CD4-positive, alpha-beta memory T cell (primary cell): ENCODE results near the gene FLT3. TPM values are rescaled to one million over a fixed set of nuclear protein-coding genes. Genes with fewer than 3 reads are reported as not detected.

ENCODE experiments used
- CTCF ChIA-PET: fragments of 350-600 bp; sonication (Branson Sonifier 250); formaldehyde crosslinking; loops from one replicate; lab custom pipeline; 2021; ENCODE audit warnings: inconsistent platforms; ENCODE audit not compliant: partially characterized antibody; lab: Charles Lee
- POLR2A ChIA-PET: fragments of 350-600 bp; sonication (Branson Sonifier 250); formaldehyde crosslinking; loops from one replicate; lab custom pipeline; 2021; ENCODE audit not compliant: partially characterized antibody; lab: Charles Lee
- DNase-seq, 5 donors: peaks; one replicate each; pipeline versions ENCODE4 v3.0.0 to v3.0.0-alpha.2; 2020 to 2022; ENCODE audit warnings: mixed read lengths in 1 of 5
- H3K27ac ChIP-seq: one replicate; pipeline ENCODE4 v1.7.0; 2013; ENCODE audit warnings: low read depth, low read length
- H3K27me3 ChIP-seq: 2 replicates; pipeline ENCODE4 v1.7.0; 2013; ENCODE audit warnings: mild to moderate bottlenecking, low read length, moderate library complexity; ENCODE audit not compliant: insufficient read depth
- H3K36me3 ChIP-seq: 2 replicates; pipeline ENCODE4 v1.7.0; 2013; ENCODE audit warnings: mild to moderate bottlenecking, low read length, moderate library complexity; ENCODE audit not compliant: insufficient read depth
- H3K4me1 ChIP-seq: 2 replicates; pipeline ENCODE4 v1.7.0; 2013; ENCODE audit warnings: mild to moderate bottlenecking, low read length, moderate library complexity; ENCODE audit not compliant: insufficient read depth
- H3K4me3 ChIP-seq, 2 donors: one replicate each; pipeline ENCODE4 v1.7.0; 2013; ENCODE audit warnings: low read length in 2 of 2, mild to moderate bottlenecking in 1 of 2
- H3K9me3 ChIP-seq, 2 donors: one replicate each; pipeline ENCODE4 v1.7.0; 2013; ENCODE audit warnings: low read length in 2 of 2, control low read depth in 1 of 2; ENCODE audit not compliant: control insufficient read depth in 1 of 2
- H3K27ac Mint-ChIP-seq, 7 donors: one replicate each; pipeline ENCODE4 v1.8.0; 2020 to 2021; ENCODE audit warnings: mixed read lengths in 7 of 7, mild to moderate bottlenecking in 6 of 7, inconsistent platforms in 3 of 7, moderate library complexity in 3 of 7
- H3K27me3 Mint-ChIP-seq, 2 donors: one replicate each; pipeline ENCODE4 v1.8.0; 2020 to 2021; ENCODE audit warnings: mixed read lengths in 2 of 2
- H3K36me3 Mint-ChIP-seq, 2 donors: one replicate each; pipeline ENCODE4 v1.8.0; 2020 to 2021; ENCODE audit warnings: mixed read lengths in 2 of 2, inconsistent platforms in 1 of 2, mild to moderate bottlenecking in 1 of 2
- H3K4me1 Mint-ChIP-seq, 4 donors: one replicate each; pipeline ENCODE4 v1.8.0; 2020 to 2021; ENCODE audit warnings: mixed read lengths in 4 of 4, mild to moderate bottlenecking in 1 of 4
- H3K4me3 Mint-ChIP-seq, 8 donors: one replicate each; pipeline ENCODE4 v1.8.0; 2020 to 2021; ENCODE audit warnings: mixed read lengths in 8 of 8, mild to moderate bottlenecking in 7 of 8, moderate library complexity in 6 of 8, inconsistent platforms in 3 of 8
- H3K9me3 Mint-ChIP-seq, 8 donors: one replicate each; pipeline ENCODE4 v1.8.0; 2020 to 2021; ENCODE audit warnings: mixed read lengths in 8 of 8, mild to moderate bottlenecking in 5 of 8, inconsistent platforms in 3 of 8, moderate library complexity in 1 of 8
- intact Hi-C: fragments of 100-400 bp; cut with micrococcal nuclease; formaldehyde crosslinking; loops from one replicate; pipeline ENCODE4 v1.15.1; 2023
- polyA plus RNA-seq, 2 donors: library from polyadenylated mRNA; unstranded; fragments of 300-500 nt; fragmentation: Illumina TruSeq; gene quantifications; one replicate each; pipeline ENCODE4 v1.2.3, GENCODE V29; 2021
- total RNA-seq, 2 experiments: library from RNA; stranded (reverse); gene quantifications; one replicate each; pipeline ENCODE4 v1.2.3, GENCODE V29; 2021

The FLT3 gene
- total and polyA plus RNA-seq, 4 experiments from 2014 or later: not detected

DNA sequence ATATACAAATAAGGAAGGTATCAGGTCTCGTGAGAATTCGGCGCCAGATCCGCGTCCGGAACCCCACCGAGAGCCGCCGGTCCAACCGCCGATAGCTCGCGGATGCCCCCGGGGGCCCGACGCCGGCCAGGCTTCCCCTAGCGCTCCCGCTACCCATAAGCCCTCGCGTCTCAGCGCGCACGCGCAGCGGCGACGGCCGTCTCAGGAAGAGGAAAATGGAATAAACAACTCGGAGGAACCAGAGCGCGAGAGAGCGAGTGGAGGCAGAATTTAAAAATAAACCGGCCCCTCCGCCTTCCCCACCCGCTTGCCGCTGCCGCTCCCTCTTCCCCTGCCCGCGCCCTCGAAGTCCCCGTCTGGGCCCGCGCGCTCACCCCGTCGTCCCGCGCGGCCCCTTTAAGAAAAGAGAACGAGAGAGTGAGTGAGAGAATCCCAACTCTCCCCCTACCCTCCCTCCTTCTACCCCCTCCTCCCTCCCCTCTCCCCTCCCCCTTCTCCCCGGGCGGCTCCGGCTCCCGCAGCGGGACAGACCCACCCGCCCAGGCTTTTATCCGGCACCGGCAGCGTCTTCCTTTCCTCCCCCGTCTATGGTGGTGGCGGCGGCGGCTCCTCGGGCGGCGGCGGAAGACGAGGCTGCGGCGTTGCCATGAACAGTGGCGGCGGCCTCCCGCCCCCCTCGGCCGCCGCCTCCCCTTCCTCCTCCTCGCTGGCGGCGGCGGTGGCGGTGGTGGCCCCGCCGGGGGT lies 37.8 kb upstream of the FLT3 start, which contains the start of gene PAN3:
Gene PAN3 (plus strand): TSS at position 534 of the 744 bp plus-strand sequence. CDS start 113 bp downstream, at position 647.
- Mint-ChIP-seq H3K27me3 (peaks cover 0 to 2% of the 10 kb centered on the region in 2 donors), H3K4me3 (peak within 1 kb of the TSS; percentile 91 to 99 (median 96)), H3K9me3 (no peaks in the 10 kb centered on the region), H3K36me3 (peaks cover 0 to 14% of the 10 kb centered on the region in 2 donors), H3K4me1 (peaks cover 37 to 62% (median 45%) of the 10 kb centered on the region in 4 donors), H3K27ac (peak within 1 kb of the TSS; percentile 93 to 99 (median 98))
- CTCF ChIA-PET: no interaction called here
- Histone ChIP-seq H3K4me1 (peaks cover 44% of the 10 kb centered on the region), H3K4me3 (peak within 1 kb of the TSS; percentile 62 to 67), H3K36me3 (no peaks in the 10 kb centered on the region), H3K9me3 (no peaks in the 10 kb centered on the region), H3K27ac (peak within 1 kb of the TSS; percentile 97), H3K27me3 (no peaks in the 10 kb centered on the region)
- POLR2A ChIA-PET: interaction anchor here (0.9 to 2.8 kb wide), 12 partner anchors 9 to 1952 kb away, joined by 3 to 17 read pairs (median 4); partner anchors contain the start of genes GTF3A, POLR1D and POMP
- peak; percentile 91 to 94 (median 92) for DNase-seq
- intact Hi-C loops: loop anchor here (1.0 to 10.0 kb wide), 12 partner anchors 39 to 1915 kb away; partner anchors contain the start of genes GTF3A, MTIF3, POMP and RNF6

- peaks cover 34 to 56% (median 40%) of the 10 kb centered on the region in 4 donors for H3K4me1 Mint-ChIP-seq
- peaks cover 0 to 2% of the 10 kb centered on the region in 2 donors for H3K27me3 Mint-ChIP-seq
- peak overlapping the region; percentile 31 to 67 for H3K4me3 ChIP-seq
- no peak for DNase-seq
- H3K36me3 ChIP-seq: no peaks in the 10 kb centered on the region
- peak overlapping the region; percentile 91 to 96 (median 96) for H3K4me3 Mint-ChIP-seq
- H3K27ac Mint-ChIP-seq: peak overlapping the region; percentile 93 to 99 (median 98)
- no peaks in the 10 kb centered on the region for H3K9me3 ChIP-seq
- intact Hi-C loops: loop anchor here (5.0 to 10.0 kb wide), 7 partner anchors 40 to 1457 kb away; partner anchors contain the start of genes SLC46A3, SLC7A1 and USP12
- H3K4me1 ChIP-seq: peaks cover 38% of the 10 kb centered on the region
- POLR2A ChIA-PET: interaction anchor here (0.9 to 2.1 kb wide), 5 partner anchors 10 to 1951 kb away, joined by 3 to 10 read pairs (median 4); no protein-coding TSS in a partner anchor
- no peaks in the 10 kb centered on the region for H3K27me3 ChIP-seq
- CTCF ChIA-PET: interaction anchor here (0.7 kb wide), 1 partner anchor 78 kb away, joined by 3 read pairs; no protein-coding TSS in a partner anchor
- peak overlapping the region; percentile 97 for H3K27ac ChIP-seq
- H3K9me3 Mint-ChIP-seq: no peaks in the 10 kb centered on the region
- peaks cover 0 to 13% of the 10 kb centered on the region in 2 donors for H3K36me3 Mint-ChIP-seq
Observed at GRCh38 chr13:28137596-28137995, 37.2 kb upstream of the FLT3 start.

- intact Hi-C loops: loop anchor here (5.0 to 10.0 kb wide), 7 partner anchors 40 to 1458 kb away; partner anchors contain the start of genes SLC46A3, SLC7A1 and USP12
- peak in 1 of 5 donors; percentile 5 for DNase-seq
- peaks cover 28 to 49% (median 33%) of the 10 kb centered on the region in 4 donors for H3K4me1 Mint-ChIP-seq
- peaks cover 0 to 2% of the 10 kb centered on the region in 2 donors for H3K27me3 Mint-ChIP-seq
- no peaks in the 10 kb centered on the region for H3K36me3 ChIP-seq
- H3K27me3 ChIP-seq: no peaks in the 10 kb centered on the region
- CTCF ChIA-PET: interaction anchor here (0.7 kb wide), 1 partner anchor 77 kb away, joined by 3 read pairs; no protein-coding TSS in a partner anchor
- H3K4me3 Mint-ChIP-seq: peak overlapping the region; percentile 91 to 96 (median 96)
- peak overlapping the region; percentile 31 to 67 for H3K4me3 ChIP-seq
- H3K27ac ChIP-seq: no peak overlapping the region
- H3K4me1 ChIP-seq: peaks cover 31% of the 10 kb centered on the region
- POLR2A ChIA-PET: interaction anchor here (1.0 kb wide), 1 partner anchor 18 kb away, joined by 4 read pairs; no protein-coding TSS in a partner anchor
- no peaks in the 10 kb centered on the region for H3K9me3 ChIP-seq
- H3K27ac Mint-ChIP-seq: peak overlapping the region; percentile 67 to 99 (median 98)
- peaks cover 0 to 13% of the 10 kb centered on the region in 2 donors for H3K36me3 Mint-ChIP-seq
- H3K9me3 Mint-ChIP-seq: no peaks in the 10 kb centered on the region
Observed at GRCh38 chr13:28136916-28137315, 36.5 kb upstream of the FLT3 start.

- H3K4me1 Mint-ChIP-seq: peaks cover 2 to 7% (median 4%) of the 10 kb centered on the region in 4 donors
- H3K9me3 ChIP-seq: no peaks in the 10 kb centered on the region
- no peak overlapping the region for H3K27ac Mint-ChIP-seq
- CTCF ChIA-PET: no interaction called here
- H3K36me3 ChIP-seq: no peaks in the 10 kb centered on the region
- no peak overlapping the region for H3K27ac ChIP-seq
- intact Hi-C loops: loop anchor here (10.0 kb wide), 1 partner anchor 1463 kb away; the partner anchor contains the start of gene SLC7A1
- H3K9me3 Mint-ChIP-seq: no peaks in the 10 kb centered on the region
- H3K4me3 Mint-ChIP-seq: no peak overlapping the region
- no peaks in the 10 kb centered on the region for H3K36me3 Mint-ChIP-seq
- H3K4me1 ChIP-seq: peaks cover 2% of the 10 kb centered on the region
- POLR2A ChIA-PET: no interaction called here
- H3K4me3 ChIP-seq: no peak overlapping the region
- H3K27me3 Mint-ChIP-seq: no peaks in the 10 kb centered on the region
- no peaks in the 10 kb centered on the region for H3K27me3 ChIP-seq
- DNase-seq: no peak
Observed at GRCh38 chr13:28131646-28132045, 31.3 kb upstream of the FLT3 start.

GRCh38 chr13:28129911-28130693 lies 29.7 kb upstream of the FLT3 start:
- Histone ChIP-seq H3K27ac (no peak overlapping the region), H3K36me3 (no peaks in the 10 kb centered on the region), H3K4me1 (no peaks in the 10 kb centered on the region), H3K4me3 (no peak overlapping the region), H3K9me3 (no peaks in the 10 kb centered on the region), H3K27me3 (no peaks in the 10 kb centered on the region)
- ChIA-PET POLR2A (no interaction called here), CTCF (interaction anchor here (1.0 kb wide), 1 partner anchor 25 kb away, joined by 3 read pairs; no protein-coding TSS in a partner anchor)
- Mint-ChIP-seq H3K9me3 (no peaks in the 10 kb centered on the region), H3K27me3 (no peaks in the 10 kb centered on the region), H3K36me3 (no peaks in the 10 kb centered on the region), H3K27ac (no peak overlapping the region), H3K4me1 (no peaks in the 10 kb centered on the region), H3K4me3 (no peak overlapping the region)
- DNase-seq: no peak
- intact Hi-C loops: loop anchor here (10.0 kb wide), 1 partner anchor 1465 kb away; the partner anchor contains the start of gene SLC7A1

DNA sequence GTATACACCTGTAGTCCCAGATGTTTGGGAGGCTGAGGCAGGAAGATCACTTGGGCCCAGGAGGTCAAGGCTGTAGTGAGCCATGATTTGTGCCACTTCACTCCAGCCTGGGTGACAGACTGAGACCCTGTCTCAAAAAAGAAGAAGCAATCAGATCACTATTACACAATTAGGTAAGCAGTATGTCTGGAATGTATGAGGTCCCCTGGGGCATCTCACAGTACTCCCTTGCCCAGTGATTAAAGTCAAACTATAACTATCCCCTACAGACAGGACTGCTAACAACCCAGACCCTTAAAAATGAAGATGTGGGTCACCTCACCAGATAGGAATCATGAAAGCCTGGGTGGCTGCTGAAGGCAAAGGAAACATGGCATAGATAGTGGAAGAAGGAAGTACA lies 28.6 kb upstream of the FLT3 start:
- Mint-ChIP-seq H3K4me3 (no peak overlapping the region), H3K9me3 (no peaks in the 10 kb centered on the region), H3K4me1 (no peaks in the 10 kb centered on the region), H3K36me3 (no peaks in the 10 kb centered on the region), H3K27ac (no peak overlapping the region), H3K27me3 (no peaks in the 10 kb centered on the region)
- H3K27me3 ChIP-seq: no peaks in the 10 kb centered on the region
- ChIA-PET POLR2A (no interaction called here), CTCF (no interaction called here)
- H3K4me3 ChIP-seq: no peak overlapping the region
- H3K27ac ChIP-seq: no peak overlapping the region
- no peak for DNase-seq
- H3K4me1 ChIP-seq: no peaks in the 10 kb centered on the region
- no peaks in the 10 kb centered on the region for H3K9me3 ChIP-seq
- no peaks in the 10 kb centered on the region for H3K36me3 ChIP-seq
- intact Hi-C loops: no loop called here
